HG03060 (cell line): ENCODE measurements around the gene TCHH.

Experiments
- ATAC-seq: cut with Tn5 transposase; IDR thresholded peaks from one replicate; pipeline ENCODE4 v1.9.1; 2021; ENCODE audit warnings: low read depth, moderate number of reproducible peaks; ENCODE audit not compliant: unreplicated experiment

The TCHH gene

DNA sequence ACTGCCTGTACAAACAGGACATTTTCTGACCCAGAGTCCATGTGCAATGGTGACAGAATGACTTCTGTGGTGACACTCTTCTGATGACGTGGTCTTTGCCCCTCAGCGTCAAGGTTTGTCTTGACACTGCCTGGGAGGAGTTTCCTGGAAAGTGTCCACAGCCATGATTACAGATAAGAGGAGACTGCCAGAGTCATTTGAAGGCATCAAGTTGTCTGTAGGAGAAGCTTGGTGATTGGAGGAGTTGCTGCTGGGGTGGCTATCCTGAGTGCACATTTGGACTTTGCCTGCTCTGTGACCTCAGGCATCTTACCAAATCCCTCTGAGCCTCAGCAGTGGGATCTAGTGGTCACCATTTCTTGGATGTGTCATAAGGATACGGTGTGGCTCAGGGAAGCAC, 44.1 kb downstream of the TCHH start:
- ATAC-seq = no peak

DNA sequence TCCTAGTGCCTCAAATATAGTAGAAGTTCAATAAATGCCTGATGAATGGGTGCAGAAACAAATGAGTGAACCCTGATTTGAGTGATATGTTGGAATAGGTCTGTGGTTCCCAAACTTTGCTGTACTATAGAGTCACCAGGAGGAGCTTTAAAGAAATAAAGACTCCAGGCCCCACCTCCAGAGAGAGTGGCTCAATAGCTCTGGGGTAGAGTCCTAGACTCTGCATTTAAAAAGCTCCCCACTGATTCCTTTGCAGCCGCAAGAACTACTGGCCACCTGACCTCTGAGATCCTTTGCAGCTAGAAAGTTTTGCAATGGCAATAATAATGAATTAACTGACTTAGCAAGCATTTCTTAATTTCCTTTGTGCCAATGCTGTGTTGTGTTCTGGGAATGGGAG, 47.3 kb downstream of the TCHH start:
- no peak for ATAC-seq

DNA sequence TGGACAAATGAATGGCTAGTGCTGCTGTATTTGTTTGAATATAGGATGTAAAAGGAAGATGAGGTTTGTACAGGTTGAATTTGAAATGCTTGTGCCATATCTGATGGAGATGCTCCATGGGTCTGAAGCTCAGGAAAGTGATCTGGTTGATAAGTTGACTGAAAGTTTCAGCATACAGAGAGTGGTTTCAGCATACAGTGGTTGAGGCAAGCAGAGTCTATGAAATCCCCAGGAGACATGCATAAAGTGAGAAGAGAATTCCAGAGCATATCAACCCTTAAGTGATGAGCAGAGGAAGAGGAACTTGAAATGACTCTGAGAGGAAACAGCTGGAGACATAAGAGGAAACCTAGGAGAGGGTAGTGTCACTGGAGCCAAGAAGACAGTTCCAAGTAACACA, 48.1 kb downstream of the TCHH start:
- ATAC-seq = no peak

DNA sequence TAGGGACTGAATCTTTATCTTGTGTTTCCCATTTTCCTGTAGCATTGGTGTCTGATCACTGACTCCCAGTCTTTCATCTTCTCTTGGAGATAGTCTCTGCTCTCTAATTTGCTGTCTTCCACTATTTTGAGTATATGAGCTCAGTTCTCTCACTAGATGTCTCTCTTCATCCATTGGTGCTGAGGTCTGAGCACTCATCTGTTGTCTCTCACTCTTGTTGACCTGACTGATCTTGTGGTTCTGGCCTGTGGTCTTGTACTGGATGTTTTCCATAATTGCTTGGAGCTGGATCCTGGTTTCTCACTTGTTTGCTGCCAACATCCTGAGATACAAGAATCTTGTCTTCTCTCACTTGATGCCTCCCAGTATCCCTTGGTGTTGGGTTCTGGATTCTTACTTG, 53.3 kb downstream of the TCHH start:
- ATAC-seq = no peak
